CD14-positive monocyte (primary cell): Measurements from ENCODE around the gene AOAH. TPM values are rescaled to one million over a fixed set of nuclear protein-coding genes. Genes with fewer than 3 reads are reported as not detected.

Experiments
- DNase-seq, 3 donors: peaks; one replicate each; pipeline ENCODE4 v3.0.0-alpha.2; 2011 to 2022
- H2AFZ ChIP-seq: 2 replicates; pipeline ENCODE4 v1.6.0; 2012; ENCODE audit warnings: mild to moderate bottlenecking, low read depth, low read length, inconsistent platforms; ENCODE audit not compliant: insufficient read depth, poor library complexity, severe bottlenecking
- H3K27ac ChIP-seq, 2 donors: 1 replicate in 1 of 2; 2 replicates in 1 of 2; pipeline ENCODE4 v1.5.1; 2012 to 2013; ENCODE audit warnings: low read length in 2 of 2, control low read depth in 1 of 2, inconsistent platforms in 1 of 2, low read depth in 1 of 2, mild to moderate bottlenecking in 1 of 2
- H3K27me3 ChIP-seq, 2 donors: one replicate each; pipeline versions ENCODE4 v1.6.0 to v1.6.1; 2011 to 2013; ENCODE audit warnings: low read length in 2 of 2; ENCODE audit not compliant: control insufficient read depth in 2 of 2, insufficient read depth in 2 of 2
- H3K36me3 ChIP-seq, 2 donors: replicated peaks in 1 of 2; 1 replicate in 1 of 2; 2 replicates in 1 of 2; pipeline versions ENCODE4 v1.5.1 to v1.6.1; 2012 to 2013; ENCODE audit warnings: low read length in 2 of 2, control low read depth in 1 of 2, inconsistent platforms in 1 of 2, mild to moderate bottlenecking in 1 of 2; ENCODE audit not compliant: insufficient read depth in 2 of 2, control insufficient read depth in 1 of 2
- H3K4me1 ChIP-seq, 2 donors: 1 replicate in 1 of 2; 2 replicates in 1 of 2; pipeline versions ENCODE4 v1.5.1 to v1.6.1; 2012 to 2013; ENCODE audit warnings: low read length in 2 of 2, control low read depth in 1 of 2, inconsistent platforms in 1 of 2, mild to moderate bottlenecking in 1 of 2, moderate library complexity in 1 of 2; ENCODE audit not compliant: insufficient read depth in 2 of 2, control insufficient read depth in 1 of 2
- H3K4me2 ChIP-seq: replicated peaks from 2 replicates; pipeline ENCODE3; 2012; ENCODE audit warnings: low read length, moderate library complexity, mild to moderate bottlenecking; ENCODE audit not compliant: poor library complexity, severe bottlenecking; ENCODE audit errors: extremely low read depth
- H3K4me3 ChIP-seq, 3 experiments: fragments of 200-600 bp in 1 of 3; sonication (generic) in 1 of 3; replicated peaks in 1 of 3; 1 replicate in 2 of 3; 2 replicates in 1 of 3; pipeline ENCODE4 v1.5.1; 2011 to 2013; ENCODE audit warnings: low read length in 3 of 3, mild to moderate bottlenecking in 3 of 3, control low read depth in 2 of 3, low read depth in 2 of 3, inconsistent platforms in 1 of 3, moderate library complexity in 1 of 3
- H3K79me2 ChIP-seq: 2 replicates; pipeline ENCODE4 v1.6.0; 2012; ENCODE audit warnings: mild to moderate bottlenecking, control low read depth, inconsistent platforms, low read length, moderate library complexity; ENCODE audit not compliant: insufficient read depth
- H3K9ac ChIP-seq: 2 replicates; pipeline ENCODE4 v1.6.0; 2017; ENCODE audit warnings: low read length, mild to moderate bottlenecking; ENCODE audit not compliant: insufficient read depth, poor library complexity, severe bottlenecking
- H3K9me3 ChIP-seq, 2 donors: replicated peaks in 1 of 2; 1 replicate in 1 of 2; 2 replicates in 1 of 2; pipeline versions ENCODE4 v1.5.1 to v1.6.1; 2012 to 2013; ENCODE audit warnings: low read length in 2 of 2, control low read depth in 1 of 2; ENCODE audit not compliant: control insufficient read depth in 1 of 2, insufficient read depth in 1 of 2
- H4K20me1 ChIP-seq: 2 replicates; pipeline ENCODE4 v1.6.0; 2012; ENCODE audit warnings: mild to moderate bottlenecking, low read length, control low read depth, moderate library complexity; ENCODE audit not compliant: insufficient read depth
- H3K27ac Mint-ChIP-seq, 7 donors: one replicate each; pipeline ENCODE4 v1.8.0; 2020; ENCODE audit warnings: mild to moderate bottlenecking in 7 of 7, mixed read lengths in 7 of 7, moderate library complexity in 6 of 7, inconsistent platforms in 2 of 7
- H3K27me3 Mint-ChIP-seq, 3 donors: one replicate each; pipeline ENCODE4 v1.8.0; 2021 to 2022; ENCODE audit warnings: low read depth in 3 of 3, mild to moderate bottlenecking in 3 of 3, mixed read lengths in 3 of 3, moderate library complexity in 3 of 3, inconsistent platforms in 1 of 3
- H3K36me3 Mint-ChIP-seq, 2 donors: one replicate each; pipeline ENCODE4 v1.8.0; 2020; ENCODE audit warnings: mixed read lengths in 2 of 2, inconsistent platforms in 1 of 2, mild to moderate bottlenecking in 1 of 2
- H3K4me1 Mint-ChIP-seq: one replicate; pipeline ENCODE4 v1.8.0; 2020; ENCODE audit warnings: mild to moderate bottlenecking, mixed read lengths
- H3K4me3 Mint-ChIP-seq, 2 donors: one replicate each; pipeline ENCODE4 v1.8.0; 2020; ENCODE audit warnings: mild to moderate bottlenecking in 2 of 2, mixed read lengths in 2 of 2, moderate library complexity in 1 of 2
- H3K9me3 Mint-ChIP-seq, 7 donors: one replicate each; pipeline ENCODE4 v1.8.0; 2020 to 2022; ENCODE audit warnings: mixed read lengths in 7 of 7, mild to moderate bottlenecking in 6 of 7, moderate library complexity in 6 of 7, inconsistent platforms in 2 of 7
- WGBS: methylation state at CpG from one replicate; pipeline ENCODE4 v1.1.5; 2013; ENCODE audit warnings: missing lambda C conversion rate; ENCODE audit not compliant: insufficient coverage; 5-methylcytosine and 5-hydroxymethylcytosine counted together
- intact Hi-C, 2 donors: fragments of 100-400 bp; cut with micrococcal nuclease; formaldehyde crosslinking; loops; one replicate each; pipeline versions ENCODE4 v1.15.0 to v1.15.1; 2023
- polyA plus RNA-seq, 3 donors: library from polyadenylated mRNA; depleted of rRNA in 1 of 3; unstranded in 2 of 3; stranded (reverse) in 1 of 3; fragments of 300-500 nt in 2 of 3; fragments of >200 nt in 1 of 3; fragmentation: Illumina TruSeq in 2 of 3; gene quantifications; 1 replicate in 2 of 3; 2 replicates in 1 of 3; pipeline ENCODE4 v1.2.3, GENCODE V29; 2012 to 2021
- TF ChIP-seq, protein P1 (sequence below): fragments of 200-600 bp; IDR thresholded peaks from one replicate; pipeline ENCODE4 v1.8.0; 2022; ENCODE audit warnings: antibody characterized with exemption, mild to moderate bottlenecking

The AOAH gene
- polyA plus RNA-seq, 3 donors, result 305 to 467 (median 349) TPM

DNA sequence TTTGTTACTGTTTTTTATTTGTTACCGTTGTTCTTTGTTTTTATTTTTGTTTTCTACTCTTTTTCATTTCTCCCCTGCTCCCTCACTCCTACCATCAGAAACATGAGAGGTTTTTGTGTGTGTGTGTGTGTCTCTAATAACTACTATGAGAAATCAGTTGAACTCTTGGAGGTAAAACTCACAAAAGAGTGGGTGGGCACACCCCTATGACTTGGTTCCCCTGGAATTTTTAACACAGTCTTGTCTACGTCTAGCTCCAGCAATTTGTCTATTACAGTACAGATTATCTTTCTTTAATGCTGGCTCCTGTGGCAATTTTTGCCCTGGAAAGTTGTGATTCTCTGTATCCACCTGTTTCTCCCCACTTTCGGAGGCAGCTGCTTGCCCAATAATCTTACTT lies 56.2 kb downstream of the AOAH start:
- peaks cover 84 to 96% of the 10 kb centered on the region in 2 donors for H3K36me3 Mint-ChIP-seq
- H3K27ac Mint-ChIP-seq, result peak overlapping the region in 3 of 7 donors; percentile 10 to 83 (median 61)

DNA sequence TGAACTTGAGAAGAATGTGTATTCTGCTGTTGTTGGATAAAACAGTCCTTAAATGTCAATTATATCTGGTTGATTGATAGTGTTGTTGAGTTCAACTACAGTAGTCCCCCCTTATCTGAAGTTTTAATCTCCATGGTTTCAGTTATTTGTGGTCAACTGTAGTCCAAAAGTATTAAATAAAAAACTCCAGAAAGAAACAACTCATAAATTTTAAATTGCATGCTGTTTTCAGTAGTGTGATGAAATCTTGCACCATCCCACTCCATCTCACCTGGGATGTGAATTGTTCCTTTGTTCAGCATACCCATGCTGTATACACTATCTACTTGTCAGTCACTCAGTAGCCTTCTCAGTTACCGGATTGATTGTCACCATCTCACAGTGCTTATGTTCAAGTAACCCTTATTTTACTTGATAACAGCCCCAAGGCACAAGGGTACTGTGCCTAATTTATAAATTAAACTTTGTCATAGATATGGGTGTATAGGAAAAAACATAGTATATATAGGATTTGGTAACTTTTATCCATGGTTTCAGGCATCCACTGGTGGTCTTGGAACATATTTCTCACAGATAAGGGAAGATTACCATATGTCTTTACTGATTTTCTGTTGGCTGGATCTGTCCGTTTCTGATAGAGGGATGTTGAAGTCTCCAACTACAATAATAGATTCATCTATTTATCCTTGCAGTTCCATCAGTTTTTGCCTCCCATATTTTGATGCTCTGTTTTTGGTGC lies 57.1 kb downstream of the AOAH start:
- peaks cover 2% of the 10 kb centered on the region for H3K4me1 Mint-ChIP-seq
- Histone ChIP-seq H3K4me3 (no peak overlapping the region), H3K9ac (no peak overlapping the region), H4K20me1 (peaks cover 96% of the 10 kb centered on the region), H3K36me3 (peaks cover 76 to 98% of the 10 kb centered on the region in 2 donors), H3K27me3 (no peaks in the 10 kb centered on the region), H3K4me1 (no peaks in the 10 kb centered on the region), H3K79me2 (peaks cover 24% of the 10 kb centered on the region), H3K27ac (no peak overlapping the region), H3K4me2 (no peak overlapping the region), H2AFZ (no peak overlapping the region), H3K9me3 (no peaks in the 10 kb centered on the region)
- H3K27me3 Mint-ChIP-seq, result peaks cover 0 to 4% (median 2%) of the 10 kb centered on the region in 3 donors
- no CpG with 5 or more reads among the region's 2 CpGs for WGBS
- TF ChIP-seq, protein P1, sequence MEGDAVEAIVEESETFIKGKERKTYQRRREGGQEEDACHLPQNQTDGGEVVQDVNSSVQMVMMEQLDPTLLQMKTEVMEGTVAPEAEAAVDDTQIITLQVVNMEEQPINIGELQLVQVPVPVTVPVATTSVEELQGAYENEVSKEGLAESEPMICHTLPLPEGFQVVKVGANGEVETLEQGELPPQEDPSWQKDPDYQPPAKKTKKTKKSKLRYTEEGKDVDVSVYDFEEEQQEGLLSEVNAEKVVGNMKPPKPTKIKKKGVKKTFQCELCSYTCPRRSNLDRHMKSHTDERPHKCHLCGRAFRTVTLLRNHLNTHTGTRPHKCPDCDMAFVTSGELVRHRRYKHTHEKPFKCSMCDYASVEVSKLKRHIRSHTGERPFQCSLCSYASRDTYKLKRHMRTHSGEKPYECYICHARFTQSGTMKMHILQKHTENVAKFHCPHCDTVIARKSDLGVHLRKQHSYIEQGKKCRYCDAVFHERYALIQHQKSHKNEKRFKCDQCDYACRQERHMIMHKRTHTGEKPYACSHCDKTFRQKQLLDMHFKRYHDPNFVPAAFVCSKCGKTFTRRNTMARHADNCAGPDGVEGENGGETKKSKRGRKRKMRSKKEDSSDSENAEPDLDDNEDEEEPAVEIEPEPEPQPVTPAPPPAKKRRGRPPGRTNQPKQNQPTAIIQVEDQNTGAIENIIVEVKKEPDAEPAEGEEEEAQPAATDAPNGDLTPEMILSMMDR, result no peak
- intact Hi-C loops, result no loop called here
- H3K4me3 Mint-ChIP-seq, result no peak overlapping the region
- H3K36me3 Mint-ChIP-seq, result peaks cover 82 to 96% of the 10 kb centered on the region in 2 donors
- H3K27ac Mint-ChIP-seq, result peak overlapping the region in 2 of 7 donors; percentile 23 to 58
- no peaks in the 10 kb centered on the region for H3K9me3 Mint-ChIP-seq
- no peak for DNase-seq

More for the DNA sequence above, 56.2 kb downstream of the AOAH start:
- DNase-seq, result no peak
- Mint-ChIP-seq H3K27me3 (peaks cover 0 to 4% (median 2%) of the 10 kb centered on the region in 3 donors), H3K4me3 (no peak overlapping the region), H3K4me1 (peaks cover 2% of the 10 kb centered on the region), H3K9me3 (no peaks in the 10 kb centered on the region)
- Histone ChIP-seq H4K20me1 (peaks cover 96% of the 10 kb centered on the region), H3K4me1 (no peaks in the 10 kb centered on the region), H3K36me3 (peaks cover 80 to 97% of the 10 kb centered on the region in 2 donors), H3K79me2 (peaks cover 16% of the 10 kb centered on the region), H3K9ac (no peak overlapping the region), H3K27me3 (no peaks in the 10 kb centered on the region), H3K4me3 (no peak overlapping the region), H3K27ac (no peak overlapping the region), H2AFZ (no peak overlapping the region), H3K4me2 (no peak overlapping the region), H3K9me3 (no peaks in the 10 kb centered on the region)
- TF ChIP-seq, protein P1, result no peak
- WGBS, result 100% methylated on average over 1 of the region's 3 CpGs
- intact Hi-C loops, result no loop called here
